H9 (cell line): ENCODE data around the gene SHC4. TPM values are rescaled to one million over a fixed set of nuclear protein-coding genes. Genes with fewer than 3 reads are reported as not detected.

Experiments used
- DNase-seq: peaks from one replicate; pipeline ENCODE4 v3.0.0-alpha.2; 2017
- H2AFZ ChIP-seq: one replicate; pipeline ENCODE4 v1.6.1; 2013; ENCODE audit warnings: mild to moderate bottlenecking, low read length, control low read depth, moderate library complexity
- H2AK5ac ChIP-seq: 2 replicates; pipeline ENCODE4 v1.6.1; 2013; ENCODE audit warnings: low read length, control low read depth, mixed read lengths; ENCODE audit not compliant: insufficient read length
- H2BK120ac ChIP-seq: one replicate; pipeline ENCODE4 v1.6.1; 2013; ENCODE audit warnings: low read depth, mild to moderate bottlenecking, low read length, control low read depth, inconsistent platforms; ENCODE audit not compliant: poor library complexity, severe bottlenecking
- H2BK12ac ChIP-seq: 2 replicates; pipeline ENCODE4 v1.6.1; 2013; ENCODE audit warnings: low read length, control low read depth, mixed read lengths, low read depth; ENCODE audit not compliant: insufficient read length
- H2BK15ac ChIP-seq: 2 replicates; pipeline ENCODE4 v1.6.1; 2013; ENCODE audit warnings: low read depth, low read length, control low read depth
- H2BK20ac ChIP-seq: one replicate; pipeline ENCODE4 v1.6.1; 2013; ENCODE audit warnings: low read depth, mild to moderate bottlenecking, low read length, control low read depth, inconsistent platforms; ENCODE audit not compliant: poor library complexity, severe bottlenecking
- H2BK5ac ChIP-seq: 2 replicates; pipeline ENCODE4 v1.6.1; 2013; ENCODE audit warnings: low read length, control low read depth, mixed read lengths; ENCODE audit not compliant: insufficient read length
- H3K14ac ChIP-seq: 2 replicates; pipeline ENCODE4 v1.6.1; 2013; ENCODE audit warnings: low read length, control low read depth; ENCODE audit not compliant: insufficient read depth
- H3K18ac ChIP-seq: 2 replicates; pipeline ENCODE4 v1.6.1; 2013; ENCODE audit warnings: low read depth, mild to moderate bottlenecking, mixed read lengths, low read length, control low read depth; ENCODE audit not compliant: insufficient read length
- H3K23ac ChIP-seq: 2 replicates; pipeline ENCODE4 v1.6.1; 2013; ENCODE audit warnings: low read length, control low read depth, mixed read lengths, low read depth; ENCODE audit not compliant: insufficient read length
- H3K23me2 ChIP-seq: 2 replicates; pipeline ENCODE4 v1.6.1; 2013; ENCODE audit warnings: low read depth, mild to moderate bottlenecking, mixed read lengths, low read length, control low read depth; ENCODE audit not compliant: insufficient read length, poor library complexity, severe bottlenecking
- H3K27ac ChIP-seq: 2 replicates; pipeline ENCODE4 v1.5.1; 2013; ENCODE audit warnings: low read length, control low read depth, mixed read lengths, low read depth; ENCODE audit not compliant: insufficient read length
- H3K27me3 ChIP-seq: 2 replicates; pipeline ENCODE4 v1.6.1; 2013; ENCODE audit warnings: low read length, control low read depth, inconsistent platforms; ENCODE audit not compliant: insufficient read depth
- H3K4ac ChIP-seq: 2 replicates; pipeline ENCODE4 v1.6.1; 2013; ENCODE audit warnings: low read depth, mild to moderate bottlenecking, control low read depth, inconsistent platforms, low read length, moderate library complexity
- H3K4me1 ChIP-seq: 2 replicates; pipeline ENCODE4 v1.6.1; 2013; ENCODE audit warnings: low read length, control low read depth, inconsistent platforms; ENCODE audit not compliant: insufficient read depth
- H3K4me2 ChIP-seq: 2 replicates; pipeline ENCODE4 v1.6.1; 2013; ENCODE audit warnings: low read length, control low read depth, mixed read lengths; ENCODE audit not compliant: insufficient read length, insufficient read depth
- H3K56ac ChIP-seq: 2 replicates; pipeline ENCODE4 v1.6.1; 2013; ENCODE audit warnings: low read depth, mild to moderate bottlenecking, mixed read lengths, low read length, control low read depth; ENCODE audit not compliant: insufficient read length
- H3K79me1 ChIP-seq: 2 replicates; pipeline ENCODE4 v1.6.1; 2013; ENCODE audit warnings: low read depth, mild to moderate bottlenecking, moderate library complexity, low read length, control low read depth, inconsistent platforms; ENCODE audit not compliant: insufficient read depth, poor library complexity, severe bottlenecking
- H3K79me2 ChIP-seq: 2 replicates; pipeline ENCODE4 v1.6.1; 2013; ENCODE audit warnings: low read length, control low read depth, inconsistent platforms; ENCODE audit not compliant: insufficient read depth
- H3K9ac ChIP-seq: 2 replicates; pipeline ENCODE4 v1.6.1; 2013; ENCODE audit warnings: low read length, control low read depth, mixed read lengths; ENCODE audit not compliant: insufficient read length; ENCODE audit errors: extremely low read depth
- H3K9me3 ChIP-seq: one replicate; pipeline ENCODE4 v1.6.1; 2013; ENCODE audit warnings: low read depth, low read length, inconsistent platforms; ENCODE audit not compliant: control insufficient read depth
- H3T11ph ChIP-seq: one replicate; pipeline ENCODE4 v1.6.1; 2013; ENCODE audit warnings: mild to moderate bottlenecking, low read length, control low read depth, inconsistent platforms
- H4K20me1 ChIP-seq: one replicate; pipeline ENCODE4 v1.6.1; 2013; ENCODE audit not compliant: control insufficient read depth, insufficient read length, insufficient read depth
- H4K5ac ChIP-seq: 2 replicates; pipeline ENCODE4 v1.6.1; 2013; ENCODE audit warnings: low read depth, mild to moderate bottlenecking, mixed read lengths, low read length, control low read depth; ENCODE audit not compliant: insufficient read length
- H4K8ac ChIP-seq: replicated peaks from 2 replicates; pipeline ENCODE4 v1.6.1; 2013; ENCODE audit warnings: low read length, control low read depth, mixed read lengths, low read depth; ENCODE audit not compliant: insufficient read length
- H4K91ac ChIP-seq: 2 replicates; pipeline ENCODE4 v1.6.1; 2013; ENCODE audit warnings: low read depth, mild to moderate bottlenecking, moderate library complexity, mixed read lengths, low read length, control low read depth; ENCODE audit not compliant: insufficient read length
- H3K27ac Mint-ChIP-seq, 3 experiments: 2 replicates in 2 of 3; 3 replicates in 1 of 3; pipeline ENCODE4 v1.8.0; 2020 to 2021; ENCODE audit warnings: mixed read lengths in 3 of 3, mild to moderate bottlenecking in 1 of 3, moderate library complexity in 1 of 3
- H3K27me3 Mint-ChIP-seq: 2 replicates; pipeline ENCODE4 v1.8.0; 2021; ENCODE audit warnings: low read depth, mild to moderate bottlenecking, moderate library complexity, mixed read lengths
- H3K36me3 Mint-ChIP-seq, 3 experiments: 2 replicates in 2 of 3; 3 replicates in 1 of 3; pipeline ENCODE4 v1.8.0; 2020 to 2021; ENCODE audit warnings: low read depth in 3 of 3, mixed read lengths in 3 of 3; ENCODE audit not compliant: insufficient read depth in 1 of 3
- H3K4me1 Mint-ChIP-seq, 2 experiments: 2 replicates each; pipeline ENCODE4 v1.8.0; 2020; ENCODE audit warnings: mixed read lengths in 2 of 2
- H3K4me3 Mint-ChIP-seq, 2 experiments: 2 replicates in 1 of 2; 3 replicates in 1 of 2; pipeline ENCODE4 v1.8.0; 2020 to 2021; ENCODE audit warnings: mild to moderate bottlenecking in 2 of 2, mixed read lengths in 2 of 2, moderate library complexity in 1 of 2
- H3K9me3 Mint-ChIP-seq, 2 experiments: 2 replicates in 1 of 2; 3 replicates in 1 of 2; pipeline ENCODE4 v1.8.0; 2020; ENCODE audit warnings: mild to moderate bottlenecking in 2 of 2, mixed read lengths in 2 of 2, moderate library complexity in 1 of 2
- CTCF ChIP-seq: fragments of 200-600 bp; sonication (generic); conservative IDR thresholded peaks from 3 replicates; pipeline ENCODE4 v1.8.0; 2021; ENCODE audit warnings: antibody characterized with exemption, mild to moderate bottlenecking
- WGBS: extraction: QIAGEN DNeasy Blood & Tissue Kit; methylation state at CpG from one replicate; pipeline ENCODE4 v1.1.7; 2013; ENCODE audit warnings: missing lambda C conversion rate, low lambda C conversion rate, mixed read lengths; ENCODE audit not compliant: insufficient read length; ENCODE audit errors: extremely low coverage; 5-methylcytosine and 5-hydroxymethylcytosine counted together
- total RNA-seq: library from RNA; stranded (reverse); gene quantifications from 2 replicates; pipeline ENCODE4 v1.2.1, GENCODE V29; 2021

SHC4 gene
- total RNA-seq, 1 experiment from 2014 or later: 0.26 TPM

GRCh38 chr15:48834756-48835155 is 129.0 kb downstream of the SHC4 start:
- H4K20me1 ChIP-seq: no peaks in the 10 kb centered on the region
- no peak for TF ChIP-seq CTCF
- H2BK20ac ChIP-seq: no peak overlapping the region
- no peaks in the 10 kb centered on the region for H3K4me1 ChIP-seq
- H3K27me3 ChIP-seq: no peaks in the 10 kb centered on the region
- no peak overlapping the region for H2BK15ac ChIP-seq
- H4K5ac ChIP-seq: no peak overlapping the region
- no peak overlapping the region for H2AK5ac ChIP-seq
- H3K4me3 Mint-ChIP-seq: no peak overlapping the region
- no peak overlapping the region for H3T11ph ChIP-seq
- no peak overlapping the region for H2BK12ac ChIP-seq
- no peak overlapping the region for H2BK120ac ChIP-seq
- no peaks in the 10 kb centered on the region for H3K23me2 ChIP-seq
- no peak overlapping the region for H3K4me2 ChIP-seq
- no peak overlapping the region for H3K56ac ChIP-seq
- H3K9me3 Mint-ChIP-seq: no peaks in the 10 kb centered on the region
- no peak overlapping the region for H3K18ac ChIP-seq
- H3K27me3 Mint-ChIP-seq: no peaks in the 10 kb centered on the region; the same call in 1 of the 2 replicates
- H3K9ac ChIP-seq: no peak overlapping the region
- H4K8ac ChIP-seq: no peak overlapping the region
- H4K91ac ChIP-seq: no peak overlapping the region
- WGBS: no CpG with 5 or more reads among the region's 5 CpGs
- no peaks in the 10 kb centered on the region for H3K9me3 ChIP-seq
- H3K4ac ChIP-seq: no peak overlapping the region
- H3K79me1 ChIP-seq: no peaks in the 10 kb centered on the region
- no peaks in the 10 kb centered on the region for H3K79me2 ChIP-seq
- DNase-seq: no peak
- 0 out of 4 replicates have a peak, but pooled peaks cover 0 to 3% of the 10 kb centered on the region in 2 experiments for H3K4me1 Mint-ChIP-seq
- H3K36me3 Mint-ChIP-seq: no peaks in the 10 kb centered on the region
- H2AFZ ChIP-seq: no peak overlapping the region
- H3K14ac ChIP-seq: no peak overlapping the region
- no peak overlapping the region for H2BK5ac ChIP-seq
- no peak overlapping the region for H3K27ac Mint-ChIP-seq
- no peak overlapping the region for H3K27ac ChIP-seq
- H3K23ac ChIP-seq: no peak overlapping the region
